Natural killer cell (primary cell): ENCODE data around the gene ABCC1. TPM values are rescaled to one million over a fixed set of nuclear protein-coding genes. Genes with fewer than 3 reads are reported as not detected.

Source experiments
- ATAC-seq, 3 donors: fragments of 150-1000 bp in 2 of 3; fragments of 200-7000 bp in 1 of 3; cut with Tn5 transposase; 1 replicate in 1 of 3; 2 replicates in 2 of 3; pipeline ENCODE4 v1.10.0; 2021; ENCODE audit warnings: mild to moderate bottlenecking in 2 of 3, moderate library complexity in 2 of 3
- DNase-seq, 2 donors: peaks; one replicate each; pipeline versions ENCODE4 v3.0.0 to v3.0.0-alpha.2; 2013 to 2021; ENCODE audit warnings: mixed read lengths in 1 of 2
- H3K27ac ChIP-seq: one replicate; pipeline ENCODE4 v1.5.1; 2013; ENCODE audit warnings: mild to moderate bottlenecking, low read length
- H3K27me3 ChIP-seq: one replicate; pipeline ENCODE4 v1.6.1; 2013; ENCODE audit warnings: low read length; ENCODE audit not compliant: control insufficient read depth, insufficient read depth
- H3K36me3 ChIP-seq: one replicate; pipeline ENCODE4 v1.6.1; 2013; ENCODE audit warnings: low read length; ENCODE audit not compliant: control insufficient read depth, insufficient read depth
- H3K4me1 ChIP-seq: one replicate; pipeline ENCODE4 v1.6.1; 2013; ENCODE audit warnings: low read length; ENCODE audit not compliant: control insufficient read depth, insufficient read depth
- H3K4me3 ChIP-seq: one replicate; pipeline ENCODE4 v1.5.1; 2013; ENCODE audit warnings: low read length
- H3K9me3 ChIP-seq: one replicate; pipeline ENCODE4 v1.6.1; 2013; ENCODE audit warnings: low read length; ENCODE audit not compliant: control insufficient read depth, insufficient read depth
- H3K27ac Mint-ChIP-seq, 2 donors: one replicate each; pipeline ENCODE4 v1.8.0; 2022; ENCODE audit warnings: mild to moderate bottlenecking in 2 of 2, mixed read lengths in 2 of 2, moderate library complexity in 1 of 2
- H3K27me3 Mint-ChIP-seq, 2 donors: one replicate each; pipeline ENCODE4 v1.8.0; 2022; ENCODE audit warnings: low read depth in 2 of 2, mixed read lengths in 2 of 2
- H3K36me3 Mint-ChIP-seq: one replicate; pipeline ENCODE4 v1.8.0; 2022; ENCODE audit warnings: mixed read lengths
- H3K4me1 Mint-ChIP-seq, 2 donors: one replicate each; pipeline ENCODE4 v1.8.0; 2022; ENCODE audit warnings: mixed read lengths in 2 of 2
- H3K4me3 Mint-ChIP-seq: one replicate; pipeline ENCODE4 v1.8.0; 2022; ENCODE audit warnings: mild to moderate bottlenecking, moderate library complexity, mixed read lengths
- H3K9me3 Mint-ChIP-seq, 2 donors: one replicate each; pipeline ENCODE4 v1.8.0; 2022; ENCODE audit warnings: mixed read lengths in 2 of 2
- CTCF ChIP-seq: fragments of 200-600 bp; IDR thresholded peaks from one replicate; pipeline ENCODE4 v1.8.0; 2022; ENCODE audit warnings: antibody characterized with exemption
- WGBS: methylation state at CpG from one replicate; pipeline ENCODE4 v1.1.7; 2013; ENCODE audit warnings: missing lambda C conversion rate; ENCODE audit not compliant: insufficient coverage; 5-methylcytosine and 5-hydroxymethylcytosine counted together
- intact Hi-C: fragments of 100-400 bp; cut with micrococcal nuclease; formaldehyde crosslinking; loops from one replicate; pipeline ENCODE4 v1.14.2; 2022
- total RNA-seq, 4 donors: library from RNA; stranded (reverse); fragments of 120-200 nt in 1 of 4; gene quantifications; one replicate each; pipeline versions ENCODE4 v1.2.3 to v1.2.4, GENCODE V29; 2013 to 2022

The ABCC1 gene
- total RNA-seq, 3 donors from 2014 or later (not counting 1 experiment from before 2014, with no cell fraction given) = 24.5 to 53.9 (median 27.9) TPM

GRCh38 chr16:16045296-16045695 lies 95.9 kb downstream of the ABCC1 start:
- Histone ChIP-seq H3K27ac (no peak overlapping the region), H3K4me3 (no peak overlapping the region), H3K9me3 (no peaks in the 10 kb centered on the region), H3K27me3 (no peaks in the 10 kb centered on the region), H3K36me3 (peaks cover 56% of the 10 kb centered on the region), H3K4me1 (peaks cover 10% of the 10 kb centered on the region)
- no peaks in the 10 kb centered on the region for H3K9me3 Mint-ChIP-seq
- DNase-seq (no peak), ATAC-seq (no peak)
- H3K4me1 Mint-ChIP-seq = no peaks in the 10 kb centered on the region
- H3K4me3 Mint-ChIP-seq = no peak overlapping the region
- H3K36me3 Mint-ChIP-seq = peaks cover 10% of the 10 kb centered on the region
- 86% methylated on average over 2 of the region's 2 CpGs for WGBS
- H3K27me3 Mint-ChIP-seq = no peaks in the 10 kb centered on the region
- no peak overlapping the region for H3K27ac Mint-ChIP-seq
- TF ChIP-seq CTCF = no peak
- intact Hi-C loops = no loop called here

- Mint-ChIP-seq H3K9me3 (no peaks in the 10 kb centered on the region), H3K4me3 (no peak overlapping the region), H3K36me3 (peaks cover 11% of the 10 kb centered on the region), H3K27me3 (no peaks in the 10 kb centered on the region), H3K27ac (no peak overlapping the region), H3K4me1 (no peaks in the 10 kb centered on the region)
- ATAC-seq (no peak), DNase-seq (peak in 1 of 2 donors; percentile 39)
- no peak overlapping the region for H3K27ac ChIP-seq
- no peak overlapping the region for H3K4me3 ChIP-seq
- peaks cover 5% of the 10 kb centered on the region for H3K4me1 ChIP-seq
- H3K9me3 ChIP-seq = no peaks in the 10 kb centered on the region
- intact Hi-C loops = no loop called here
- TF ChIP-seq CTCF = peak; percentile 17
- peaks cover 57% of the 10 kb centered on the region for H3K36me3 ChIP-seq
- H3K27me3 ChIP-seq = no peaks in the 10 kb centered on the region
- WGBS = 72% methylated on average over 12 of the region's 12 CpGs
These were observed 96.5 kb downstream of the ABCC1 start for GRCh38 chr16:16045879-16046278.

- ATAC-seq (no peak), DNase-seq (no peak)
- Histone ChIP-seq H3K27ac (no peak overlapping the region), H3K27me3 (no peaks in the 10 kb centered on the region), H3K4me1 (no peaks in the 10 kb centered on the region), H3K36me3 (peaks cover 70% of the 10 kb centered on the region), H3K4me3 (no peak overlapping the region), H3K9me3 (no peaks in the 10 kb centered on the region)
- H3K36me3 Mint-ChIP-seq = peaks cover 11% of the 10 kb centered on the region
- H3K9me3 Mint-ChIP-seq = no peaks in the 10 kb centered on the region
- no peak overlapping the region for H3K4me3 Mint-ChIP-seq
- H3K27me3 Mint-ChIP-seq = no peaks in the 10 kb centered on the region
- H3K27ac Mint-ChIP-seq = no peak overlapping the region
- no peak for TF ChIP-seq CTCF
- WGBS = 96% methylated on average over 10 of the region's 11 CpGs
- intact Hi-C loops = no loop called here
- no peaks in the 10 kb centered on the region for H3K4me1 Mint-ChIP-seq
These were observed 98.3 kb downstream of the ABCC1 start for GRCh38 chr16:16047761-16048160.

GRCh38 chr16:16048904-16049582 lies 99.6 kb downstream of the ABCC1 start:
- H3K4me3 ChIP-seq = no peak overlapping the region
- no peak for DNase-seq

More at GRCh38 chr16:16048904-16049582, 99.6 kb downstream of the ABCC1 start:
- Histone ChIP-seq H3K9me3 (no peaks in the 10 kb centered on the region), H3K27ac (no peak overlapping the region), H3K27me3 (no peaks in the 10 kb centered on the region), H3K4me1 (no peaks in the 10 kb centered on the region), H3K36me3 (peaks cover 73% of the 10 kb centered on the region)
- H3K4me1 Mint-ChIP-seq = no peaks in the 10 kb centered on the region
- intact Hi-C loops = no loop called here
- ATAC-seq = no peak
- no peaks in the 10 kb centered on the region for H3K27me3 Mint-ChIP-seq
- no peaks in the 10 kb centered on the region for H3K9me3 Mint-ChIP-seq
- H3K4me3 Mint-ChIP-seq = no peak overlapping the region
- 96% methylated on average over 6 of the region's 6 CpGs for WGBS
- no peak overlapping the region for H3K27ac Mint-ChIP-seq
- TF ChIP-seq CTCF = no peak
- peaks cover 11% of the 10 kb centered on the region for H3K36me3 Mint-ChIP-seq
